AG09309 (cell line): ENCODE results near the gene STIM1.

Experiments
- DNase-seq: peaks from one replicate; pipeline ENCODE4 v3.0.0-alpha.2; 2010; ENCODE audit warnings: low read depth
- H3K4me3 ChIP-seq: 2 replicates; pipeline ENCODE4 v1.5.1; 2011; ENCODE audit warnings: mild to moderate bottlenecking, low read depth, low read length, moderate library complexity; ENCODE audit not compliant: control insufficient read depth
- CTCF ChIP-seq: IDR thresholded peaks from 2 replicates; pipeline ENCODE4 v1.5.1; 2011; ENCODE audit warnings: mild to moderate bottlenecking, low read depth, low read length, inconsistent platforms; ENCODE audit not compliant: insufficient read depth, control insufficient read depth; ENCODE audit errors: missing control alignments

STIM1 gene

GRCh38 chr11:4065601-4066377 is 210.3 kb downstream of the STIM1 start:
- no peak for TF ChIP-seq CTCF
- DNase-seq, result no peak
- H3K4me3 ChIP-seq, result no peak overlapping the region

DNA sequence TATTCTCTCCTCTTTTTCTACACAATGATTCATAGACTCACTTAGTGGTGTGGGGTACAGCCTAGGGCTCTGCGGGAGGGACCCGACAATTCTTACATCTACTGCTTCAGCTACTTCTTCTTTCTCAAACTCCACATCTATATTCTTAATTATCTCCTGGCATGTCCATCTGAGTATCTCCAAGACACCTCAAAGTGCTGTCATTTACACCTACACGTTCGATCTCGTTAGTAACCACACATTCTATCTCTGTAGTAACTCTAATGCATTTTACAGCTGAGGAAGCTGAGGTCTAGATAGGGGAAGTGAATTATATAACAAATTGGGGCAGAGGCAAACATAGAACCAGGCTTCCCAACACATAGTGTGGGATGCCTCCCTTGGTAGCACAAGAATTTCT is 211.4 kb downstream of the STIM1 start:
- no peak for DNase-seq
- TF ChIP-seq CTCF, result no peak
- no peak overlapping the region for H3K4me3 ChIP-seq

GRCh38 chr11:4068962-4069361 is 213.5 kb downstream of the STIM1 start:
- no peak for DNase-seq

GRCh38 chr11:4071325-4071724 is 215.9 kb downstream of the STIM1 start:
- TF ChIP-seq CTCF, result no peak
- DNase-seq, result no peak

More at GRCh38 chr11:4068962-4069361, 213.5 kb downstream of the STIM1 start:
- no peak for TF ChIP-seq CTCF
- H3K4me3 ChIP-seq, result no peak overlapping the region

DNA sequence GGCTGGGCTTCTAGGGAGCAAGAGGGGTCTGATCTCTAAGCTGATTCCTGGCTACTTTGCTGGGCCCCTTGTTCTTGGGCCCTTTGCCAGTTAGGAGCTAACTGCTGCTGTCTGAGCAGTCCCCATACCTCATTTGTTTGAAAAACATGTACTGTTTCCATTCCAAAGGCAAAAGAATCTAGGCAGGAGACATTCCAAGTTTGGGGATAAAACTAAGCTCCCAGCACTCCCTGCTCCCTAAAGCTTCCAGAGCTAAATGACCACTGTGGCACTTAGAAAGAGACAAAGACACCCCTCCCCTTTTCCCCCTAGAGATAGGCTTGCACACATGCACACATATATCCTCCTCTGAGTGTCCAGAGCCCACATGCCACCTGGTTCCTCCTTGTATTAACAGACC is 216.4 kb downstream of the STIM1 start:
- H3K4me3 ChIP-seq, result no peak overlapping the region
- no peak for DNase-seq
- no peak for TF ChIP-seq CTCF

More at GRCh38 chr11:4071325-4071724, 215.9 kb downstream of the STIM1 start:
- H3K4me3 ChIP-seq, result no peak overlapping the region

GRCh38 chr11:4072668-4073285 is 217.3 kb downstream of the STIM1 start:
- TF ChIP-seq CTCF, result peak; percentile 79
- peak; percentile 40 for DNase-seq
- H3K4me3 ChIP-seq, result no peak overlapping the region
